PC-3 (cell line): ENCODE data around the gene TBC1D14. TPM values are rescaled to one million over a fixed set of nuclear protein-coding genes. Genes with fewer than 3 reads are reported as not detected.

ENCODE experiments used
- ATAC-seq: fragments of 200-7000 bp; cut with Tn5 transposase; 2 replicates; pipeline ENCODE4 v1.9.1; 2020; ENCODE audit warnings: mild to moderate bottlenecking, moderate library complexity
- BruUV-seq: library from RNA; stranded (reverse); fragments of 400-500 nt; replicated peaks from 2 replicates; lab custom pipeline; 2021; lab: Mats Ljungman, UMichigan
- CTCF ChIA-PET: fragments of 300-600 bp; sonication (Branson Sonifier 250); formaldehyde crosslinking; loops from one replicate; lab custom pipeline; 2022; ENCODE audit warnings: antibody characterized with exemption; lab: Charles Lee
- POLR2A ChIA-PET: fragments of 300-600 bp; sonication (Branson Sonifier 250); formaldehyde crosslinking; loops from one replicate; lab custom pipeline; 2022; ENCODE audit warnings: antibody characterized with exemption; ENCODE audit not compliant: unreplicated experiment; lab: Charles Lee
- DNase-seq: peaks from one replicate; pipeline ENCODE4 v3.0.0-alpha.2; 2015
- H2AFZ ChIP-seq: fragments of 300-600 bp; sonication (generic); 2 replicates; pipeline ENCODE4 v1.6.0; 2016; ENCODE audit warnings: antibody characterized with exemption, low read length
- H3F3A ChIP-seq: fragments of 300-600 bp; sonication (generic); one replicate; pipeline ENCODE4 v1.6.0; 2017; ENCODE audit warnings: antibody characterized with exemption, low read length, control low read depth, mild to moderate bottlenecking; ENCODE audit not compliant: unreplicated experiment
- H3K27ac ChIP-seq: fragments of 300-600 bp; sonication (generic); 2 replicates; pipeline ENCODE4 v1.5.1; 2016; ENCODE audit warnings: mild to moderate bottlenecking, low read length
- H3K27me3 ChIP-seq: fragments of 300-600 bp; sonication (generic); 2 replicates; pipeline ENCODE4 v1.6.1; 2016; ENCODE audit warnings: low read length, mixed read lengths
- H3K36me3 ChIP-seq: fragments of 300-600 bp; sonication (generic); 2 replicates; pipeline ENCODE4 v1.6.1; 2016; ENCODE audit warnings: low read depth, mixed run types, low read length, mixed read lengths
- H3K4me1 ChIP-seq: fragments of 300-600 bp; sonication (generic); 2 replicates; pipeline ENCODE4 v1.5.1; 2016; ENCODE audit warnings: low read length; ENCODE audit not compliant: insufficient read depth
- H3K4me2 ChIP-seq: fragments of 300-600 bp; sonication (generic); 2 replicates; pipeline ENCODE4 v1.6.0; 2016; ENCODE audit warnings: low read length
- H3K4me3 ChIP-seq: fragments of 300-600 bp; sonication (generic); 2 replicates; pipeline ENCODE4 v1.5.1; 2016; ENCODE audit warnings: mild to moderate bottlenecking, low read length, mixed read lengths
- H3K79me2 ChIP-seq: fragments of 300-600 bp; sonication (generic); 2 replicates; pipeline ENCODE4 v1.6.1; 2017; ENCODE audit warnings: low read length, mixed read lengths
- H3K9ac ChIP-seq: fragments of 300-600 bp; sonication (generic); 2 replicates; pipeline ENCODE4 v1.6.0; 2016; ENCODE audit warnings: mild to moderate bottlenecking, low read length
- H3K9me2 ChIP-seq: fragments of 300-600 bp; sonication (generic); replicated peaks from 2 replicates; pipeline ENCODE4 v1.6.1; 2016; ENCODE audit warnings: mixed run types, low read length, mixed read lengths
- H3K9me3 ChIP-seq: fragments of 300-600 bp; sonication (generic); 2 replicates; pipeline ENCODE4 v1.6.1; 2016; ENCODE audit warnings: low read length, mixed read lengths
- H4K20me1 ChIP-seq: fragments of 300-600 bp; sonication (generic); 2 replicates; pipeline ENCODE4 v1.6.1; 2016; ENCODE audit warnings: low read length, mixed read lengths
- CTCF ChIP-seq: fragments of 300-600 bp; sonication (generic); conservative IDR thresholded peaks from 2 replicates; pipeline ENCODE4 v1.5.1; 2017; ENCODE audit warnings: antibody characterized with exemption, low read depth, mild to moderate bottlenecking, low read length
- EZH2 ChIP-seq: fragments of 300-600 bp; sonication (generic); IDR thresholded peaks from one replicate; pipeline ENCODE4 v1.6.1; 2017; ENCODE audit warnings: antibody characterized with exemption, mild to moderate bottlenecking, low read length; ENCODE audit not compliant: unreplicated experiment
- EZH2phosphoT487 ChIP-seq: fragments of 300-600 bp; sonication (generic); IDR thresholded peaks from 2 replicates; pipeline ENCODE4 v1.6.1; 2018; ENCODE audit warnings: mild to moderate bottlenecking, antibody characterized with exemption, low read length, borderline replicate concordance
- intact Hi-C: fragments of 100-400 bp; cut with micrococcal nuclease; formaldehyde crosslinking; loops from 2 replicates; pipeline ENCODE4 v1.9.0; 2023
- total RNA-seq: library from RNA; depleted of rRNA; stranded (reverse); fragments of >200 nt; gene quantifications from 2 replicates; pipeline ENCODE4 v1.2.3, GENCODE V29; 2014

TBC1D14 gene
- total RNA-seq, 1 experiment from 2014 or later: 33.0 TPM

DNA sequence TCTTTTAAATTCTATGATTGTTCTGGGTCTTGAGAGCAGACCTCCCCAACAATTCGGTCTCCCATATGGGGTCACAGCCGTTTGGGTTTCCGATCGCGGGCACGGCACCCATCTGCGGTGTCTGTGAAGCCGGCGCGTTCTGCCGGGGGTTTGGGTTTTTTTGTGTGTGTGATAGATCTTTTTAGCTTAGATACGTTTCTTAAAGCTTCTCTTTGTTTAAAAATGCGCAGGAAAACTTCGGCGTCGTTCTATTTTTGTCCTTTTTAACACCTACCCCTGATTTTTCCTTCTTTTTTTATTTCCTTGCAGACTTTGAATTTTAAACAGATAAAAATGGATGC, 34.2 kb downstream of the TBC1D14 start:
- no peaks in the 10 kb centered on the region for H3K36me3 ChIP-seq
- 0 out of 2 replicates have a peak, but pooled peaks cover 4% of the 10 kb centered on the region for H4K20me1 ChIP-seq
- TF ChIP-seq EZH2 (no peak), EZH2phosphoT487 (no peak), CTCF (no peak)
- H3K9ac ChIP-seq: no peak overlapping the region
- peaks cover 15% of the 10 kb centered on the region; the same call in 1 of the 2 replicates for H3K4me1 ChIP-seq
- ChIA-PET CTCF (interaction anchor here (0.6 kb wide), 1 partner anchor 169 kb away, joined by 4 read pairs; no protein-coding TSS in a partner anchor), POLR2A (no interaction called here)
- no peak overlapping the region for H3K4me2 ChIP-seq
- DNase-seq: no peak
- no peak overlapping the region for H3K27ac ChIP-seq
- BruUV-seq: no TSS peak
- no peak for ATAC-seq
- no peaks in the 10 kb centered on the region for H3K79me2 ChIP-seq
- H3K9me3 ChIP-seq: no peaks in the 10 kb centered on the region
- no peaks in the 10 kb centered on the region for H3F3A ChIP-seq
- H3K9me2 ChIP-seq: no peaks in the 10 kb centered on the region
- no peak overlapping the region for H3K4me3 ChIP-seq
- H2AFZ ChIP-seq: no peak overlapping the region
- intact Hi-C loops: no loop called here
- no peaks in the 10 kb centered on the region for H3K27me3 ChIP-seq

DNA sequence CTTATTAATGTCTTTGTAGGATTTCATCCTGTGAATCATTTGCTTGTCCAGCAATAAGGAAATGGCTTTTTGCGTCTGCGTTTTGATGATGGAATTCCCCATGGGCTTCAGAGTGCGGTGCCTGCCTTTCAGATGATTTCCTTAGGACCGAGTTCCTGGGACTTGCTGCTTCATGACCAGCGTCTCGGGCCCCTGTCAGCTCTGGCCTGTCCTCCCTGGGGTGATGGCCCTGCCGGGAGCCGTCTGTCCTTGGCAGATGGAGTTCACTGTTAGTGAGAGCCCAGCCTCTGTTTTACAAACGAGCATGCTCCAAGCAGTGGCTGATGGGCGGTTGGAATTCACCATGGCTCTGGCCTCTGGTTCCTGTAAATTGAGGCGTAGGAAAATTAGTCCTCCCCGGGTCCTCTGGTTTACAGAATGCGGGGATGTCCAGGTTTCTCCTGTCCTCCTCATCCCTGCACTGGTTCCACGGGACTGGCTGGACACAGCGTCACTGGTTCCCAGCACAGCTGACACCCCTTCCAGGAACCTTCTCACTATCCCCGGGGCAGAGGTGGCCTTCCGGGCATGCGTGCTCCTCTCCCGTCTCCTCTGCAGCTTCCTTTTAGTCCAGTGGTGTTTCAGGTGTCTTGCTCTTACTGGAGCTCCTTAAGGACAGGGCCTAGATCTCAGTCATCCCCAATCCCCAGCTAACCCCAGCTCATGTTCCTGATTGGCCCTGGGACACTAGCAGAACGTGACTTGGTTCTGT, 34.9 kb downstream of the TBC1D14 start:
- no peaks in the 10 kb centered on the region for H3K36me3 ChIP-seq
- ChIA-PET CTCF (no interaction called here), POLR2A (no interaction called here)
- no peak overlapping the region for H3K4me2 ChIP-seq
- no peaks in the 10 kb centered on the region for H3K9me3 ChIP-seq
- no peak overlapping the region for H3K27ac ChIP-seq
- DNase-seq: no peak
- H3K27me3 ChIP-seq: no peaks in the 10 kb centered on the region
- no peaks in the 10 kb centered on the region for H3K9me2 ChIP-seq
- H3F3A ChIP-seq: no peaks in the 10 kb centered on the region
- peaks cover 15% of the 10 kb centered on the region; the same call in 1 of the 2 replicates for H3K4me1 ChIP-seq
- intact Hi-C loops: no loop called here
- TF ChIP-seq EZH2phosphoT487: no peak
- no peak for TF ChIP-seq CTCF
- no peak for TF ChIP-seq EZH2
- H3K9ac ChIP-seq: no peak overlapping the region
- H4K20me1 ChIP-seq: 0 out of 2 replicates have a peak, but pooled peaks cover 4% of the 10 kb centered on the region
- H2AFZ ChIP-seq: no peak overlapping the region
- H3K79me2 ChIP-seq: no peaks in the 10 kb centered on the region
- BruUV-seq: no TSS peak
- ATAC-seq: no peak
- H3K4me3 ChIP-seq: no peak overlapping the region

DNA sequence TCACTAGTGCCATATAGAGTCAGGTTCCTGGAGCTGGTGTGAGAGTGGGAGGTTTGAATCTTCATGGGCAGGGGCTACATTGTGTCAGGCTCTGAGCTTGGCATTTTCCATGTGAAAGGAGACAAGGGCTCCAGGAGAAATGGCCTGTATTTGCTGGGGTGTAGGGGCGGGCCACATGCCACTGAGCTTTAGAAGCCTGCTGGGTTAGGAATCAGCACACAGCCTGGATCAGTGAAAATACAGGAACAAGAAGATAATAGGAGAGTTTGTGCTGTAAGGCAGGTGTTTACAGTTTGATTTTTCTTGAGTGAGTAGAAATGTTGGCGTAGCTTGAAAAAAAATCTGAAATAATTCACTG, 35.4 kb downstream of the TBC1D14 start:
- no peak for DNase-seq
- no peak overlapping the region for H3K4me2 ChIP-seq
- no peaks in the 10 kb centered on the region for H3K9me2 ChIP-seq
- no peak for TF ChIP-seq CTCF
- H3K4me1 ChIP-seq: peaks cover 15% of the 10 kb centered on the region; the same call in 1 of the 2 replicates
- H3K9me3 ChIP-seq: no peaks in the 10 kb centered on the region
- no peaks in the 10 kb centered on the region for H3K36me3 ChIP-seq
- ATAC-seq: no peak
- H3K4me3 ChIP-seq: no peak overlapping the region
- H3F3A ChIP-seq: no peaks in the 10 kb centered on the region
- no peak overlapping the region for H3K27ac ChIP-seq
- H4K20me1 ChIP-seq: 0 out of 2 replicates have a peak, but pooled peaks cover 4% of the 10 kb centered on the region
- ChIA-PET POLR2A (no interaction called here), CTCF (no interaction called here)
- H2AFZ ChIP-seq: no peak overlapping the region
- H3K27me3 ChIP-seq: no peaks in the 10 kb centered on the region
- no peaks in the 10 kb centered on the region for H3K79me2 ChIP-seq
- intact Hi-C loops: no loop called here
- BruUV-seq: no TSS peak
- no peak overlapping the region for H3K9ac ChIP-seq
